Right lobe of liver (tissue), 6 donors: ENCODE measurements around the gene DPY19L1. TPM values are rescaled to one million over a fixed set of nuclear protein-coding genes. Genes with fewer than 3 reads are reported as not detected.
"Not testable (repeated sequence)": the region's sequence is repeated elsewhere in the genome, so short reads cannot be mapped to it uniquely, and the experiment has no call there.

Experiments
- ATAC-seq, 4 donors: fragments of 200-7000 bp; cut with Tn5 transposase; one replicate each; pipeline ENCODE4 v1.9.1; 2020; ENCODE audit warnings: mild to moderate bottlenecking in 4 of 4, moderate library complexity in 4 of 4
- DNase-seq, 3 donors: peaks; one replicate each; pipeline ENCODE4 v3.0.0-alpha.2; 2020
- H3K27ac ChIP-seq, 3 donors: fragments of 200-600 bp; one replicate each; pipeline ENCODE4 v1.8.0; 2022
- H3K27me3 ChIP-seq, 2 donors: fragments of 200-600 bp; one replicate each; pipeline ENCODE4 v1.8.0; 2022
- H3K36me3 ChIP-seq, 4 donors: fragments of 200-600 bp; sonication (generic) in 1 of 4; one replicate each; pipeline versions ENCODE4 v1.5.1 to v1.8.0; 2017 to 2022; ENCODE audit warnings: control low read depth in 1 of 4
- H3K4me1 ChIP-seq, 4 donors: fragments of 200-600 bp; sonication (generic) in 1 of 4; one replicate each; pipeline versions ENCODE4 v1.5.1 to v1.8.0; 2017 to 2022; ENCODE audit warnings: control low read depth in 1 of 4
- H3K4me3 ChIP-seq, 3 donors: fragments of 200-600 bp; one replicate each; pipeline ENCODE4 v1.8.0; 2022
- H3K9me3 ChIP-seq, 4 donors: fragments of 200-600 bp; sonication (generic) in 1 of 4; one replicate each; pipeline versions ENCODE4 v1.5.1 to v1.8.0; 2017 to 2022; ENCODE audit warnings: control low read depth in 1 of 4
- CTCF ChIP-seq, 4 donors: fragments of 200-600 bp in 3 of 4; fragments of 450-650 bp in 1 of 4; IDR thresholded peaks; one replicate each; pipeline versions ENCODE4 v1.5.1 to v1.8.0; 2016 to 2022; ENCODE audit warnings: antibody characterized with exemption in 4 of 4, mild to moderate bottlenecking in 2 of 4
- POLR2A ChIP-seq: fragments of 450-650 bp; IDR thresholded peaks from one replicate; pipeline ENCODE4 v1.6.1; 2017; ENCODE audit warnings: antibody characterized with exemption, mild to moderate bottlenecking
- WGBS: methylation state at CpG from one replicate; pipeline ENCODE4 v1.1.6; 2018; ENCODE audit warnings: low coverage, low lambda C conversion rate; ENCODE audit not compliant: insufficient coverage; ENCODE audit errors: missing lambda C conversion rate; 5-methylcytosine and 5-hydroxymethylcytosine counted together
- intact Hi-C, 2 donors: fragments of 100-400 bp; cut with DNase I; formaldehyde crosslinking; loops; one replicate each; pipeline versions ENCODE4 v1.11.2 to v1.14.1; 2022
- microRNA counts: library from miRNA; unstranded; fragments of <30 nt; microRNA quantifications from one replicate; lab custom pipeline; 2016
- microRNA-seq, 2 donors: library from miRNA; unstranded; fragments of <30 nt; microRNA quantifications; one replicate each; pipeline ENCODE4, GENCODE V29; 2019 to 2020
- small RNA-seq, 2 experiments: library from RNA; depleted of rRNA; stranded (forward); fragments of <200 nt; gene quantifications; one replicate each; pipeline ENCODE3, GENCODE V24; 2016
- total RNA-seq, 6 experiments: library from RNA; depleted of rRNA in 2 of 6; stranded (reverse); fragments of >200 nt in 2 of 6; fragmentation: NEBNext Ultra II Directional in 3 of 6; extraction: Animal tissue kit (Norgen Biotek cat#: 25700) in 3 of 6; gene quantifications; one replicate each; pipeline versions ENCODE4 v1.1.0 to v1.2.4, GENCODE V29; 2016 to 2023
- donor health status: DM: no; HTN: yes; CAD: no.
- donor health status: DM: no; HTN: no; CAD: no.
- donor health status: DM: no; HTN: no; CAD: no.
- donor health status: DM: no; HTN: yes; CAD: no.
- donor health status: DM: no; HTN: yes; CAD: no.

Gene DPY19L1
- total RNA-seq, 6 experiments from 2014 or later, result 14.2 to 23.4 (median 17.3) TPM

DNA sequence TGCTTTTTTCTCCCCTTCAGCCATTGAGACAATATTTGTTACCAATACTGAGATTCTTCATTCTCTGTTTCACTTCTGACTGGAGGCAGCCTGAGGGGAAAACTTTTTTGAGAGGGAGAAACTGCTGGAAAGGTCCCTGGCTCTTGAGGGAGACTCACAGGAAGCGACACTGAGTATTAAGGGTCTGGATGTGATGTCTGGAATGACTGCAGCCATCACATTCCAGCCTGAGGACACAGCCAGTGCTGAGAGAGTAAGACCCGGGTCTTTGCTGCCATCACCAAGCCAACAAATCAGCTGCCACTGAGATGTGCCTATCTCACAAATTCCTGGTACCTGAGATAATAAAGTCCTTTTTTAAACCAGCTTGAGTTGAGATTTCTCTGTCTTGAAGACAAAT lies 157.4 kb downstream of the DPY19L1 start:
- no peak for ATAC-seq
- Histone ChIP-seq H3K27me3 (no peaks in the 10 kb centered on the region), H3K4me1 (no peaks in the 10 kb centered on the region), H3K27ac (no peak overlapping the region), H3K36me3 (no peaks in the 10 kb centered on the region), H3K4me3 (no peak overlapping the region), H3K9me3 (no peaks in the 10 kb centered on the region)
- DNase-seq, result no peak
- intact Hi-C loops, result no loop called here
- 41% methylated on average over 2 of the region's 2 CpGs for WGBS
- TF ChIP-seq CTCF (IDR thresholded peaks at IDR 0.05), result no peak
- TF ChIP-seq POLR2A, result no peak

DNA sequence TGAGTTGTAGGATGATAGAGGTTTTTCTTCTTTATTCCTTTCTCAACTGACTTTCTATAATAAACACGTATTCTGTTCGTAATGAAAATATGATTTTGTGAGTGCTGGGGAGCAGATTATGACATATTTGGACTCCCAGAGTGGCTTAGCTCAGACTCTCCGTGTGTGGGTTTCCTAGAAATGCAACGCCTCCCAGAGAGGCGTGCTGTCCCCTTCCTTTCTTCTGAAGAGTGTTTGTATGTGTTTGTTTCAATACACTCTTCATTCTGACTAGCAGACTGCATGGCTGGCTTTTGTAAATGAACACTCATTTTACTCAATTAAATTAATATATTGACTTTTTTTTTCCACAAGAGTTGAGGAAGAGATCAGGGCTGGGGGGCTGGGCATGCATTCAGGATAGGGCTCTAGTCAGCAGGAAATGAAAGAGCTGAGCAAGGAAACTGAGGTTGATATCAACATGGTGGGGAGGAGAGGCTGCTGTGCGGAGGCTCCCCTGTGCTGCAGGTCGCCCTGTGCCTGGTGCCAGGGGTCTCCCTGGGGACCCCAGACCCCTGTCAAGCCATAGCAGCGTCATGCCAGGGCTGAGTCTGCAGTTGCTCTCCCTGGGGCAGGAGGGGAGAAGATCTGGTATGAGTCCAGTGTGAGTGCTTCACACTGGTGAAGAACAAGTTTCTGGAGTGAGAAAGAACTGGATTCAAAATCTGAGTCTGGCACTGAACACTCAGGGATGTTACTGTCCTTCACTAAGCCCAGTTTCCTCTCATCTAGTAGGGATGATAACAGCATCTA lies 158.1 kb downstream of the DPY19L1 start:
- intact Hi-C loops, H3K27me3 ChIP-seq, ATAC-seq, H3K9me3 ChIP-seq, DNase-seq, H3K4me3 ChIP-seq, H3K36me3 ChIP-seq, H3K27ac ChIP-seq, H3K4me1 ChIP-seq: not testable (repeated sequence)
- 47% methylated on average over 8 of the region's 8 CpGs for WGBS

MicroRNAs within 50 kb of the gene (microRNA counts, 767-probe panel; counts per million panel counts)
- microRNA hsa-miR-548n (lab: Ali Mortazavi, UCI), result 237 counts per million

Small RNA genes within 50 kb of the gene (microRNA-seq; reads per million reads assigned to microRNA genes)
- 0 to 0.87 reads per million in 2 donors for gene MIR548N

Small RNA genes within 50 kb of the gene (small RNA-seq; reads per million reads assigned to genes)
- gene MIR548N, result 0.10 to 0.52 reads per million in 2 experiments
- 0 reads per million in 2 experiments for gene RF00322

Other genes starting within 250 kb of the DPY19L1 start
- gene TBX20, start 216.6 kb upstream of the DPY19L1 start, total RNA-seq, result 1 to 10 TPM in 2 of 6 experiments, under 1 TPM in 4; 0.40 to 1.4 (median 0.94) TPM